Hepatocyte (in vitro differentiated cells): ENCODE results near the gene ATP13A1. TPM values are rescaled to one million over a fixed set of nuclear protein-coding genes. Genes with fewer than 3 reads are reported as not detected.
"Not testable (repeated sequence)": the region's sequence is repeated elsewhere in the genome, so short reads cannot be mapped to it uniquely, and the experiment has no call there.

ENCODE experiments used
- DNase-seq: peaks from one replicate; pipeline ENCODE4 v3.0.0-alpha.2; 2016; ENCODE audit warnings: low spot score
- H2AFZ ChIP-seq: fragments of 200-600 bp; sonication (generic); 2 replicates; pipeline ENCODE4 v1.6.0; 2016; ENCODE audit warnings: antibody characterized with exemption, mild to moderate bottlenecking
- H3K27ac ChIP-seq: fragments of 200-600 bp; sonication (generic); 2 replicates; pipeline ENCODE4 v1.5.1; 2016; ENCODE audit warnings: mild to moderate bottlenecking
- H3K27me3 ChIP-seq: fragments of 200-600 bp; sonication (generic); 2 replicates; pipeline ENCODE4 v1.6.1; 2016
- H3K36me3 ChIP-seq: fragments of 200-600 bp; sonication (generic); replicated peaks from 2 replicates; pipeline ENCODE4 v1.5.1; 2016; ENCODE audit warnings: low read depth; ENCODE audit not compliant: insufficient read depth
- H3K4me1 ChIP-seq: fragments of 200-600 bp; sonication (generic); 2 replicates; pipeline ENCODE4 v1.5.1; 2016; ENCODE audit warnings: mild to moderate bottlenecking, moderate library complexity; ENCODE audit not compliant: insufficient read depth
- H3K4me2 ChIP-seq: fragments of 200-600 bp; sonication (generic); 2 replicates; pipeline ENCODE4 v1.6.0; 2016
- H3K4me3 ChIP-seq: fragments of 200-600 bp; sonication (generic); 2 replicates; pipeline ENCODE4 v1.5.1; 2016; ENCODE audit warnings: mild to moderate bottlenecking
- H3K79me2 ChIP-seq: fragments of 200-600 bp; sonication (generic); 2 replicates; pipeline ENCODE4 v1.6.0; 2017; ENCODE audit warnings: mild to moderate bottlenecking
- H3K9me2 ChIP-seq: fragments of 200-600 bp; sonication (generic); replicated peaks from 2 replicates; pipeline ENCODE4 v1.6.0; 2017; ENCODE audit warnings: mild to moderate bottlenecking; ENCODE audit not compliant: insufficient read depth
- H3K9me3 ChIP-seq: fragments of 200-600 bp; sonication (generic); 2 replicates; pipeline ENCODE4 v1.5.1; 2016; ENCODE audit warnings: low read depth, mild to moderate bottlenecking
- H4K20me1 ChIP-seq: fragments of 200-600 bp; sonication (generic); 2 replicates; pipeline ENCODE4 v1.6.0; 2016; ENCODE audit warnings: mild to moderate bottlenecking; ENCODE audit not compliant: insufficient read depth, poor library complexity, severe bottlenecking
- EZH2 ChIP-seq: fragments of 200-600 bp; sonication (generic); IDR thresholded peaks from 2 replicates; pipeline ENCODE4 v1.6.1; 2016; ENCODE audit warnings: antibody characterized with exemption, mild to moderate bottlenecking, borderline replicate concordance
- EZH2phosphoT487 ChIP-seq: fragments of 200-600 bp; sonication (generic); IDR thresholded peaks from one replicate; pipeline ENCODE4 v1.6.1; 2018; ENCODE audit warnings: antibody characterized with exemption, mild to moderate bottlenecking, low read depth, moderate library complexity; ENCODE audit not compliant: unreplicated experiment, severe bottlenecking
- WGBS: methylation state at CpG from one replicate; pipeline ENCODE4 v1.1.6; 2016; ENCODE audit warnings: low lambda C conversion rate; ENCODE audit errors: missing lambda C conversion rate; 5-methylcytosine and 5-hydroxymethylcytosine counted together
- polyA plus RNA-seq: library from polyadenylated mRNA; unstranded; fragments of >200 nt; fragmentation: Nextera tagmentation; extraction: Ambion mirVana; gene quantifications from 2 replicates; pipeline ENCODE4 v1.2.1, GENCODE V29; 2016
- total RNA-seq: library from RNA; depleted of rRNA; stranded (reverse); fragments of >200 nt; gene quantifications from 2 replicates; pipeline ENCODE4 v1.2.3, GENCODE V29; 2014
- TF ChIP-seq, protein P1 (sequence below): fragments of 200-600 bp; sonication (generic); IDR thresholded peaks from 2 replicates; pipeline ENCODE4 v1.5.1; 2016; ENCODE audit warnings: antibody characterized with exemption, mild to moderate bottlenecking; ENCODE audit not compliant: poor library complexity

Gene ATP13A1
- total and polyA plus RNA-seq, 2 experiments from 2014 or later = 97.5 to 113 TPM

DNA sequence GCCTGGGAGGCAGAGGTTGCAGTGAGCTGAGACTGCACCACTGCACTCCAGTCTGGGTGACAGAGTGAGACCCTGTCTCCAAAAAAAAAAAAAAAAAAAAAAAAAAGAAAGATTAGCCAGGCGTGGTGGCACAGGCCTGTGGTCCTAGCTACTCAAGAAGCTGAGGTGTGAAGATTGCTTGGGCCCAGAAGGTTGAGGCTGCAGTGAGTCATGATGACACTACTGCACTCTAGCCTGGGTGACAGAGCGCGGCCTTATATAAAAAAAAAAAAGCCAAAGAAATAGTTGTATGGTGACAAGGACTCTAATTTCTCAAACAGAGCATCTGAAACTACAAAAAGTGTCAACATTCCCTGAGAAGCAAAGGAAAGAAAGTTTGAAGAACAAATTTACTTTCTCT is 48.4 kb downstream of the ATP13A1 start:
- Histone ChIP-seq H3K27ac (no peak overlapping the region), H3K4me1 (peaks cover 7% of the 10 kb centered on the region), H3K4me3 (no peak overlapping the region), H4K20me1 (no peaks in the 10 kb centered on the region), H3K27me3 (no peaks in the 10 kb centered on the region), H2AFZ (no peak overlapping the region), H3K36me3 (no peaks in the 10 kb centered on the region), H3K4me2 (no peak overlapping the region), H3K79me2 (no peaks in the 10 kb centered on the region), H3K9me2 (no peaks in the 10 kb centered on the region), H3K9me3 (no peaks in the 10 kb centered on the region)
- DNase-seq = no peak
- WGBS = 92% methylated on average over 3 of the region's 3 CpGs
- TF ChIP-seq, protein P1, sequence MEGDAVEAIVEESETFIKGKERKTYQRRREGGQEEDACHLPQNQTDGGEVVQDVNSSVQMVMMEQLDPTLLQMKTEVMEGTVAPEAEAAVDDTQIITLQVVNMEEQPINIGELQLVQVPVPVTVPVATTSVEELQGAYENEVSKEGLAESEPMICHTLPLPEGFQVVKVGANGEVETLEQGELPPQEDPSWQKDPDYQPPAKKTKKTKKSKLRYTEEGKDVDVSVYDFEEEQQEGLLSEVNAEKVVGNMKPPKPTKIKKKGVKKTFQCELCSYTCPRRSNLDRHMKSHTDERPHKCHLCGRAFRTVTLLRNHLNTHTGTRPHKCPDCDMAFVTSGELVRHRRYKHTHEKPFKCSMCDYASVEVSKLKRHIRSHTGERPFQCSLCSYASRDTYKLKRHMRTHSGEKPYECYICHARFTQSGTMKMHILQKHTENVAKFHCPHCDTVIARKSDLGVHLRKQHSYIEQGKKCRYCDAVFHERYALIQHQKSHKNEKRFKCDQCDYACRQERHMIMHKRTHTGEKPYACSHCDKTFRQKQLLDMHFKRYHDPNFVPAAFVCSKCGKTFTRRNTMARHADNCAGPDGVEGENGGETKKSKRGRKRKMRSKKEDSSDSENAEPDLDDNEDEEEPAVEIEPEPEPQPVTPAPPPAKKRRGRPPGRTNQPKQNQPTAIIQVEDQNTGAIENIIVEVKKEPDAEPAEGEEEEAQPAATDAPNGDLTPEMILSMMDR = no peak
- no peak for TF ChIP-seq EZH2phosphoT487
- TF ChIP-seq EZH2 = no peak

DNA sequence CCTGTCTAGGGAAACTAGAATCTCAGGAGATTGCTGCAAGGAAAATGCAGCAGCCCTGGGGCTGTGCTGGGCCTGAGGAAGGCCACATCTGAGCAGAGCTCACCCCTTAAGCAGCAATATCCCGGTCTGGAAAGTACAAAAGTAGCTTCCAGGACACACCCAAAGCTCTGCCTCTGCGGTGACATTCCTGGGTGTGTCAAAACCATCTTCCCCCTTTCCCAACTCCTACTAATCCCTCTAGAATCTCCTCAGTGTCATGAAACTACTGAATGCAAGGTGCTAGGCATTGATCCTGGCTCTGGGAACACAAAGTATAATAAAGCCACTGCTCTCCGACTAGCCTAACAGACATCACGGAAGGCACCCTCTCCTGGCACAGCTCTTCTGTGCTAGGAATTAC is 50.0 kb downstream of the ATP13A1 start:
- Histone ChIP-seq H3K27me3 (no peaks in the 10 kb centered on the region), H3K9me3 (no peaks in the 10 kb centered on the region), H2AFZ (no peak overlapping the region), H3K4me1 (no peaks in the 10 kb centered on the region), H3K9me2 (no peaks in the 10 kb centered on the region), H4K20me1 (no peaks in the 10 kb centered on the region), H3K4me2 (no peak overlapping the region), H3K27ac (no peak overlapping the region), H3K4me3 (no peak overlapping the region), H3K79me2 (no peaks in the 10 kb centered on the region), H3K36me3 (no peaks in the 10 kb centered on the region)
- DNase-seq = no peak
- no peak for TF ChIP-seq EZH2
- TF ChIP-seq EZH2phosphoT487 = no peak
- TF ChIP-seq, protein P1 = no peak
- WGBS = 69% methylated on average over 4 of the region's 4 CpGs

DNA sequence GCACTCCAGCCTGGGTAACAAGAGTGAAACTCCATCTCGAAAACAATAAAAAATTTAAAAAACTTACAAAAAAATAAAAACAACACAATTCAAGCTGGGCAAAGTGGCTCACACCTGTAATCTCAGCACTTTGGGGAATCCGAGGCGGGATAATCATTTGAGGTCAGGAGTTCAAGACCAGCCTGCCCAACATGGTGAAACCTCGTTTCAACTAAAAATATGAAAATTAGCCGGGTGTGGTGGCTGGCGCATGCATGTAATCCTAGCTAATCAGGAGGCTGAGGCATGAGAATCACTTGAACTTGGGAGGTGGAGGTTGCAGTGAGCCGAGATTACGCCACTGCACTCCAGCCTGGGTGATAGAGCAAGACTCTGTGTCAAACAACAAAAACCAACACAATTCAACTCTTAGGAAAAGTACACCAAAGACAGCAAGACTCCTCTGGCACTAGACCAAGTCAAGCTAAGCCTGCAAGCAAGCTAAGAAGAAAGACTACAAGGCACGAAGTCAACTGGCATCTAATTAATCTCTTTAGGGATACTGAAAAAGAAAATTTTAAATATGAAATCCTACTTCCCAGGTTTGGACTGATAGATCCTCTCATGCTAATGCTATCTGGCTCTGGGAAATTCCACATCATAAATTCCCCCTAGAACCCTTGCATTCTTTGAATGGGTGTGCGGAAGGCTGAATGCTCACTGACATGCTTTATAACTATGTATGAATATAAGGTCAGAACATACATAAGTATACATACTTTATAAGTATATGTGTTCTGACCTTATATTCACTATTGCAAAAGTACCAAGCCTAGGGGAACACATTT is 52.9 kb downstream of the ATP13A1 start:
- no peak overlapping the region for H3K4me2 ChIP-seq
- no peaks in the 10 kb centered on the region for H3K4me1 ChIP-seq
- H3K4me3 ChIP-seq = no peak overlapping the region
- no peak for TF ChIP-seq EZH2
- TF ChIP-seq, protein P1 = no peak
- TF ChIP-seq EZH2phosphoT487 = no peak
- no peaks in the 10 kb centered on the region for H3K36me3 ChIP-seq
- no peak overlapping the region for H2AFZ ChIP-seq
- DNase-seq = no peak
- H3K9me2 ChIP-seq = no peaks in the 10 kb centered on the region
- H3K79me2 ChIP-seq = no peaks in the 10 kb centered on the region
- H3K27ac ChIP-seq = no peak overlapping the region
- 91% methylated on average over 10 of the region's 10 CpGs for WGBS
- H3K9me3 ChIP-seq = no peaks in the 10 kb centered on the region
- H4K20me1 ChIP-seq = no peaks in the 10 kb centered on the region
- H3K27me3 ChIP-seq = no peaks in the 10 kb centered on the region

DNA sequence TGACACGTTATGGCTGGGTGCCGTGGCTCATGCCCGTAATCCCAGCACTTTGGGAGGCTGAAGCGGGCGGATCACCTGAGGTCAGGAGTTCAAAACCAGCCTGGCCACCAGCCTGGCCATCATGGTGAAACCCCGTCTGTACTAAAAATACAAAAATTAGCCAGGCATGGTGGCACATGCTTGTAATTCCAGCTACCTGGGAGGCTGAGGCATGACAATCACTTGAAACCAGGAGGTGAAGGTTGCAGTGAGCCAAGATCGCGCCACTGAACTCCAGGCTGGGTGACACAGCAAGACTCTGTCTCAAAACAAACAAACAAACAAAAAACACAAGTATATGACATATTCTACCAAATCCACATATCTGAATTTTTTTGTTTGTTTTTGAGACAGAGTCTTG is 56.8 kb downstream of the ATP13A1 start:
- H3K27ac ChIP-seq = peak overlapping the region; percentile 67
- not testable (repeated sequence) for H2AFZ ChIP-seq, H3K9me2 ChIP-seq, H4K20me1 ChIP-seq, H3K36me3 ChIP-seq, DNase-seq, H3K4me2 ChIP-seq, H3K79me2 ChIP-seq, H3K27me3 ChIP-seq, H3K4me1 ChIP-seq, H3K9me3 ChIP-seq, H3K4me3 ChIP-seq
- WGBS = 93% methylated on average over 8 of the region's 8 CpGs
